RPMI8226 (cell line): ENCODE results near the gene B4GALNT1.

Experiments used
- DNase-seq: peaks from one replicate; pipeline ENCODE4 v3.0.0-alpha.2; 2015

Gene B4GALNT1

GRCh38 chr12:57583008-57583831 lies 49.8 kb downstream of the B4GALNT1 start:
- peak; percentile 84 for DNase-seq

- DNase-seq, result no peak
These were observed 50.6 kb downstream of the B4GALNT1 start for GRCh38 chr12:57582440-57582839.

- DNase-seq, result no peak
These were observed 51.2 kb downstream of the B4GALNT1 start for GRCh38 chr12:57581802-57582201.

- no peak for DNase-seq
These were observed 52.6 kb downstream of the B4GALNT1 start for GRCh38 chr12:57580466-57580795.

- no peak for DNase-seq
These were observed 53.1 kb downstream of the B4GALNT1 start for GRCh38 chr12:57579677-57580465.

GRCh38 chr12:57579011-57579410 lies 54.0 kb downstream of the B4GALNT1 start:
- DNase-seq, result no peak

GRCh38 chr12:57577981-57578758 lies 54.8 kb downstream of the B4GALNT1 start:
- DNase-seq, result no peak

GRCh38 chr12:57576613-57577160 lies 56.3 kb downstream of the B4GALNT1 start:
- no peak for DNase-seq
